Left renal pelvis (tissue), 4 donors: Measurements from ENCODE around the gene CHD2. TPM values are rescaled to one million over a fixed set of nuclear protein-coding genes. Genes with fewer than 3 reads are reported as not detected.

ENCODE experiments used
- DNase-seq, 4 donors: peaks; one replicate each; pipeline ENCODE4 v3.0.0-alpha.2; 2013; ENCODE audit warnings: low read depth in 4 of 4, low spot score in 3 of 4
- polyA plus RNA-seq, 4 donors: library from polyadenylated mRNA; unstranded; fragments of 120-200 nt; gene quantifications; one replicate each; pipeline ENCODE4 v1.2.1, GENCODE V29; 2013; ENCODE audit not compliant: insufficient read length in 4 of 4

The CHD2 gene
- polyA plus RNA-seq, 4 donors = 82.1 to 132 (median 119) TPM

- no peak for DNase-seq
Measured at GRCh38 chr15:92884436-92885223, 15.5 kb upstream of the CHD2 start.

- no peak for DNase-seq
Measured at GRCh38 chr15:92885224-92886041, 14.7 kb upstream of the CHD2 start.

DNA sequence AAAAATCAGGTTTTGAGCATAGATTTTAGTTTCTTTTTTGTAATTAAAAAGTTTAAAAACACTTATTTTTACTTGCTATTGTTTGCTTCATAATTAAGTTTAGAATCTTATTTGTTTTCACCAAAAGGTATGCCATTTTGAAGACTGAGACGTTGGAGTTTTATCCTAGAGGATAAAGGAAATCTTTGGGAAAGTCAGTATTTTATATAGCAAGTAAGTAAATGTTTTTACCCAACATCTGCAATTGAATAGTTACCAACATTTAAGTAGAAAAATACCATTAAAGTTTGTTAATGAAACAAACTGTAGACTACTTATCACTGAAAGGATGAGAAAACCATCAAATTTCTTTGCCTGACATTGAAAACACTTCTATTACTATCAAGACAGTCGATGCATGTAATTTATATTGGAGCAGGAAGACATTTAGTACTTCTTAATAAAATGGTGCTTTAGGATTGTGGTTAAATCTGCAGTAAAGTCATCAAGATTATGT is 14.0 kb upstream of the CHD2 start:
- no peak for DNase-seq

- DNase-seq = no peak
Measured at GRCh38 chr15:92886815-92887214, 13.3 kb upstream of the CHD2 start.

GRCh38 chr15:92887869-92888268 is 12.3 kb upstream of the CHD2 start:
- no peak for DNase-seq

DNA sequence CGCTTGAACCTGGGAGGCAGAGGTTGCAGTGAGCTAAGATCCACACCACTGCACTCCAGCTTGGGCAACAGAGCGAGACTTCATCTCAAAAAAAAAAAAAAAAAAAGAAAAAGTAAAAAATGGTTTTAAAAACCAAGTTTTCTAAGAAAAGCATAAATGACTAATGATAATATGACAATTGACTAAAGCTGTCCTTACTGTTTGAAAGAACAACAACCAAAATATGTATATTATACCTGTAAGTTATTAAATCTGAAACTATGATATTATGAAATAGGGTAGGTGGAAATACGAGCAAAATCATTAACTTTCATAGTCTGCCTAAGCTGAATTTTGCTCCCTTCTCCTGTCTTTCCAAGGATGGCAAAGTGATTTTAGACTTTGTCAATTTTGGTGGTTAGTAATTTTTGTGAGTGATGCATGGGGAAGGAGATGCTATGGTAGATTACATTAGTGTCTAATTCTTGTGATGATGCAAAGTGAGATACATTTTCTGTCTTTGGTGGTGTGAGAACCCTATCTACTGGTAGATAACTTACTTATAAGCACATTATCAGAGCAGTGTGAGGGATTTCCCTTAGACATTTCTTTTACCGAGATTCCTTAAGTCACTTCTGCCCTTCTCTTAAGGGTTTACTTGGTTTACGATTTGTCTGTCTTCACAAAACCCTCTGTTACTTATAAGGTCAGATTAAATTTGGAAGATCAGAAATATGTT is 10.6 kb upstream of the CHD2 start:
- no peak for DNase-seq

GRCh38 chr15:92891533-92892200 is 8.5 kb upstream of the CHD2 start:
- DNase-seq = no peak

DNA sequence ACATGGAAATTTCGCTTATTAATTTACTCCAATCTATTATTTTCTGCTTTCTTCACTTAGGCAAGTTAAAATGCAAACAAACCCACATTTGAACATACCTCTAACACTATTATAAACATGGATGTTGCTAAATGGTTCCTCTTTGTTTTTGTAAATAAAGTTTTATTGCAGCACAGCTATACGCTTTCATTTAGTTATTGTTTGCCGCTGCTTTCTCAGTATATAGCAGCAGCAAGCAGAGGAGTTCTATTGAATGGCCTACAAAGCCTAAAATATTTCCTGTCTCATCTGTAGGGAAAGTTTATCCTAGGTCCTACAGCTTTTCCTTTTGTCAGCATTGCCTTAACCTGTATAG is 7.9 kb upstream of the CHD2 start:
- no peak for DNase-seq

GRCh38 chr15:92893200-92893599 is 6.9 kb upstream of the CHD2 start:
- DNase-seq = no peak

- DNase-seq = no peak
Measured at GRCh38 chr15:92896561-92896960, 3.6 kb upstream of the CHD2 start.

DNA sequence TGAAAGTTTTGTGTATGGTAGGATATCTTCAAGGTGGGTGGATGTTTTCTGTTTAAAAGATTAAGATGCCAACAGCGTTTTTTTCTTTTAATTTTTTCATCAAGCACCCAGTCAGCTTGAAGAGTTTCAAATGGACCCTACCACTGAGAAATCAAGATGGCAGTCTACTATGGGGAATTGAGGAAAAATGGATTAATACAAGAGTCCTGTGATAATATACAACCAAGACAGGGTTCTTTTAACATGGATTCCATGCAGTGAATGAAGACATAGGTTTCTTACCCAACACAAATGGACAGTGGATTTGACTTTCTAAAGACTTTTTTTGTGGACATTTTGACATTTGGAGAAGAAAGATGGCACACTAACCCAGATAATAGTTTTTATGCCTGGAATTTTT is 2.5 kb upstream of the CHD2 start:
- no peak for DNase-seq

DNA sequence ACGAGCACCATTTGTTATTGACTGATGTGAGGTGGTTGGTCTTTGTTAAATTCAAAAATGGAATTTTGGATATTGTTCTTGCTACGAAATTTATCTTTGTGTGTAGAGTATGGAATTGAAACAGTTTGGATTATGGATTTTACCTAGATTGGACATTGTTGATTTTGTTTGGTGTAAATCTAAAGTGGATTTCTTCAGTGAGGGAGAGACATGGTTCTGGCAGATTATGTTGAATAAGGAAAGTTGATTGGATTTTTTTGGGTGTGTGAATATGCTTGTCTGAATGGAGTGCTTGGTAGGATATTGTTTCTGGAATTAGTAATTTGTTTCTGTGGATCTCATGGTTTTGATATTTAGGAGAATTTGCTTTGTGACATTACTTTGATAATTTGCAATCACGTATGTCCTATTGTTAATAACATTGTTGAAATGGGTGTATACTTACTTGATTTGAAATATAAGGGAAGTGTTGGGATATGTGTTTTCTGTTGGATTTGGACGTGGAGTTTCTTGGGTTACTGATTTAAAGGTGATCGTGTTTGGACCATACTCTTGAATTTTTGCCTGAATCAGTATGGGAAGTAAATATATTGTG is 1.0 kb upstream of the CHD2 start:
- no peak for DNase-seq

DNA sequence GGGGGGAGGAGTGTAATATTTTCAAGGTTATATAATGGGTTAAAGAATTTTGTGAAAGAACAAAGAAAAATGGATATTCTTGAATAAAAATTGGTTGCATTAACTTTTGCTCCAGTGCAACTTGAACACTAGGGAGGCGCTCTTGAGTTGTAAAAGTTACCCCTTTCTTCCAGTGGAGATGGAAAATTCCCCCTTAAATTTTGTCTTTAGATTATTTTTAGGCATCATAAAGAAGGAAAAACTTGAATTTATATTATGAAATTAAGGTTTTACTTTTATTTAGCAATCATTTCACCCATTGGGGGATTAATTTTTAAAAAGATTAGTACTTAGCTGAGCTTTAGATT is 550 bp upstream of the CHD2 start:
- DNase-seq = no peak

DNA sequence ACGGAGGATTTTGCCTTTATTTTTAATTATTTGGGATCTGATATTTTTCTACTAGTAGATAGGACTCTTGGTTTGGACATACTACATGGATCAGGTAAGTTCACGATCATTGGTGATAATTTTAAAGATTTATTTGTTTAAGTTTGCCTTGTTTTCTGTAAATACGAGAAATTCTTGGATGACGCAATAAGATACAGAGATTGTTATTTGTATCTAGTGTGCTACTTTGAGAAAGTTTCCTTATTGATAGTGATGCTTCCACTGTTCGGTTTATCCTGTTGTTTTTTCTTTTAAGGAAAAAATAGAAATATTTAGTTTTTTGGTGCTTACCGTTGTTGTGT is 577 bp downstream of the CHD2 start:
- DNase-seq = no peak

DNA sequence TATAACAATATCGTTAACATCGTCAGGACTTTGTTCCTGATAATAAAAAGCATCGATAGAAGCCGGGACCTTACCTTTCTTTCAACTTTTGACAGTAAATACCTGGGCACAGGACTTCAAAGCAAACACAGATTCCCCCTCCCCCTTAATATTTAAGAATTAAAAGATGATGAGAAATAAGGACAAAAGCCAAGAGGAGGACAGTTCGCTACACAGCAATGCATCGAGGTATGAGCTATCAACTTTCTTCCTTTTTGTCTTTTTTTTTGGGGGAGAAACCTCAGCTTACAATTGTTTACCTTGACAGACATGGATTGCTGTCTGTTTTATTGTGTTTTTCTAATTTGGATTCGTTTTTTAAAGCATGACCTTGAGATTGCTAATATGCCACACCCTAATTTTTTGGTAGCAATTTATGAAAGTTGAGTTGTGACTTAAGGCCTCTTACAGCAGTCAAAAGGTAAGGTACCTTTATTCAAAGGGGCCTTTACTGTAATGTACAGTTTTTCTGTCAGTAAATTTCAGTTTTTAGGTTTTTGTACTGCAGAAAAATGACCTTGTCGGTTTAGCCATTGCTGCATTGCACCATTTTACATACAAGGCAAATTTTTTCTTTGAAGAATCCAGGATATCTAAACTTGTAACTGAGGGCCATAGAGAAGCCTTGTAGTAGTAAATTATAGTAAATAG is 1.1 kb downstream of the CHD2 start:
- DNase-seq = no peak

DNA sequence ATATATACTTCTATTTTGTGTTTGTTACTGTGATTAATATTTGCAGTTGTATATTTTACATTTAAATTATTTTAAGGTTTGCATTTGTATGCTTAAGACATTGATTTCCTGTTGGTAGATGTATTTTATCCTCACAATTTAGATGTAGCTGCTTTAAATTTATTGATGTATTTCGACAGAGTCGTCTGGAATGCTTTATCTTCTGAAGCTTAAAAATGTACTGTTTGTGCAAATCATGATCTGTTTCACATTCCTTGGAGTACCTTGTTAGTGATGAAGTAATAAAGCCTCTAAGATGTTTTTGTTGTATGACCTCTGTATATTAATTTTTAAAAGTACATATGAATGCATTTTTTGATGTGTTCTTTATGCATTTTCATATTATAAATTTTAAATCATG is 1.9 kb downstream of the CHD2 start:
- no peak for DNase-seq

- DNase-seq = no peak
Measured at GRCh38 chr15:92902737-92903593, 2.8 kb downstream of the CHD2 start.

GRCh38 chr15:92903631-92903965 is 3.5 kb downstream of the CHD2 start:
- no peak for DNase-seq
